Superior temporal gyrus (tissue), 1 donor: ENCODE results near the gene PPM1H.

Experiments used
- DNase-seq: peaks from one replicate; pipeline ENCODE4 v3.0.0-alpha.2; 2016; ENCODE audit errors: extremely low spot score

PPM1H gene

GRCh38 chr12:62800707-62801400 lies 134.1 kb downstream of the PPM1H start:
- no peak for DNase-seq

DNA sequence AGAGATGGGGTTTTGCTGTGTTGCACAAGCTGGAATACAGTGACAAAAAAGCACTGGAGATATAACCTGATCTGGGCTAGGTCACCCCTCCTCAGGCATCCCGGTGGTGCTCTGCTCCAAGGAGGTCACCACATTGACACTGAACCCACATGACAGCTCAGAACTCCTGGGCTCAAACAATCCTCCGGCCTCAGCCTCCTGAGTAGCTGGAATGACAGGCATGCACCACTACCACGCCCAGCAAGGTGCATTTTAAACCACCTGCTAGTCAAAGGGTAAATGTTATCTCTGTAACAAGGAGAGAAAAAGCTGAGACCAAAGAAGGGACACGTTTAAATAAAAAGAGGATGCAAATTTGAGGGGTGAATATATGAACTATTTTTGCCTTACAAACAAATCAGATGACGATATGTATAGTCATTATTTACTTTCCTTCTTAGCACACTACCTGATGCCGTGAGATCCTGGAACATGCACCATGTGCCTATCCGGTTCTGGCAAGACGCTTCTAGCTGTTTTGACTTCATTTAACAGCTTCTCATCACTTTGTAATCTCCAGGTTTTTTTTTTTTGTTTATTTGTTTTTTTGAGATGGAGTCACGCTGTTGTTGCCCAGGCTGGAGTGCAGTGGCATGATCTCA lies 135.1 kb downstream of the PPM1H start:
- no peak for DNase-seq

GRCh38 chr12:62799126-62799736 lies 135.7 kb downstream of the PPM1H start:
- DNase-seq, result peak; percentile 90

DNA sequence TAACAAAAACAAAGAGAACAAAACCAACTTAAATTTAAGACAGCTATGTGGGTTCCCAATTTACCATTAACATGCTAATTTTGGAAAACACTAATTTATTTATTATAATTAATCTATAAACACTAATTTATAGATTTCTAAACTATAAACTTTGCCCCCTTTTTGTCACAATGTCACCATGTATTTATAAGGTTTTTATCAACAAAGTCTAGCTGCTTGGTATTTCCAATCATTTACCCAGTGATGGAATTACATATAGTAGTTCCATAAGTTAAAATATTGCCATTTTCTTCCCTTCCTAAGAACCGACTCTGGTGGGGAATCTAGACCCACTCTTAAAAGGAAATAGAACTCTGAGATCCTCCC lies 140.7 kb downstream of the PPM1H start:
- DNase-seq, result no peak

- peak; percentile 98 for DNase-seq
Observed at GRCh38 chr12:62793256-62794217, 141.4 kb downstream of the PPM1H start.

DNA sequence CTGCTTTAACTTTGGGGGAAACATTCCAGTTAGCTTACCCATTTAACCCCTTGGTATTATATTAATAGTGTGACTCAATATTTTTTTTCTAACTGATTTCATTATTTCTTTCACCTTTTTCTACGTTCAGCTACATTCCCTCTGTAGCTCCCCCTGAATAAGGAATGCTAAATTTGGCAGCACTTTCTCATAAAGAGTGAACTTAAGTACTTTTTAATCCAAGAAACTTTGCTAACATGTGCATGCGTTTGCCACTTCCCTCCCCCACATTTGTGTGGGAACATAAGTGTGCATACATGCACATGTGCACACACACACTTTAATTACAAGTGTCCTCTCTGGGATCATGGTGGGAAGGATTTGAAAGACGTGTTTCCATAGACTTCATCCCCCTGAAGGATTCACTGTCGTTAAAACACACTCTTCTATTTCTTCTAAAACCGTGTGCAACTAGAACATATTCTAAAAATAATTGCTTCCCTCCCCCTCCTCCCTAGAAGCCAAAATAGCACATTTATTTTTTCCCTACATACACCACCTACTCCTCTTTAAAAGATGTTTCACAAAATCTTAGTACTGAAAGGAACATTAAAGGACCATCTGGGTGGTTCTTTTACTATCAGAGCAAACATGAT lies 142.6 kb downstream of the PPM1H start:
- peak; percentile 71 for DNase-seq

GRCh38 chr12:62789851-62790250 lies 145.1 kb downstream of the PPM1H start:
- DNase-seq, result no peak

DNA sequence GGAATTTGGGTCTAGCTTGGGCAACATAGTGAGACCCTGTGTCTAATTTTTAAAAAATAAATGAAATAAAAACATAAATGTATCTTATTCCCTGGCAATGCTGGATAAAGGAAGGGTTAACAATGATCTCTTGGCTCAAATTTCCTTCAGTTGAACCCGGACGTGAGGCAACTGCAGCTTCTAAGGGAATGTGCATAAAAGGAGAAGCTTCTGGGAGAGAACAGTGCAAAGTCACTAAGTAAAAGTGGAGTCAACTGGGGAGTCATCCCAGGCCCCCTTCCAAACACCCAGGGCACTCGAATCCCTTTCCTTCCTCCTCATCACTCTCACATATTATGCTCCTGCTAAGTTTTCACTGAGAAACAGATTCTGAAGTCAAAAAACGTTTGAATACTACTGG lies 147.3 kb downstream of the PPM1H start:
- DNase-seq, result no peak

- DNase-seq, result no peak
Observed at GRCh38 chr12:62787023-62787422, 147.9 kb downstream of the PPM1H start.

DNA sequence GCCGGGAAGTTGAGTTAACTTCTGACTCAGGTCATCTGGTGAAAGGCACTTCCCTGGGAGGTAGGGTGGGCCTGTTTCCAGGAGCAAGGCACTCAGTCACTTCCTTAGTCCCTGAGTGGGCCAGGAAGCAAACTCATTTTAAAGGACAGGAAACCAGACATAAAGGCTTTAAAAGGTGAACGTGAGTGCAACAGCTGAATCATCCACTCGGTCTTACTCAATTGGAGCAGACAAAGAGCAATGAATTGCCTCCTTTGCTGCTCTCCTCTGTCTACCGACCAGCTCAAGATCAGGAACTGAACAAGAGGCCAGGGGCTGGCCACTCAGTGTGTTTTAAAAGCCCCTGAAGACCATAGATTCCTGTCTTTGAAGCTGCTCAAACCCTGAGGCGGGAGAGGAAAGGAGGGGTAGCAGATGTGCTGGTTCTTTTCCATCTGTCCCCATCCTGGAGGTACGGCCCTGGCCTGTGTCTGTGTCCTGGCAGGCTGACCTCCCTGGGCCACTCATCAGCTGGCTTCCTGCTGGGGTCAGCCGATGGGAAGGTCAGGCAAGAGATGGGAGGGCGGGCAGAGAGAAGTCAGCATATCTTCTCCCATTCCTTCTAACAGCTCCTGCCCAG lies 148.9 kb downstream of the PPM1H start:
- no peak for DNase-seq

GRCh38 chr12:62784576-62784975 lies 150.4 kb downstream of the PPM1H start:
- DNase-seq, result no peak

DNA sequence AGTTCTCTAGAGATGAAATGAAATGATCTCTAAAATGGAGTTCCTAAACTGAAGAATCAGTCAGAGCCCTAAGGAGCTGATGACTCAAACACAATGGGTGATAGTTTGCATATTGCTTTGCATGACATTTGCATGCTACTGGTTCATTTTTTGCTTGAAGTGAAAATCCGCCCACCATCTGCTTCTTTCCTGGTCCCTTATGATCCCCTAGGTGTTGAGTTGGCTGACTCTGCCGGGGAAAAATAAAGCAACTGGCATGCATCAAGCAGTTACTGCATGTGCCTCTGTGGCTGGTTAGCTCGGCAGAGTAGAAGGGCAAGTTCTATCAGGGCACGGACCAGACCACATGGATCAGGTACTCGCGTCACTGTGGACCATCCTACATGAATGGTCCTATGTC lies 151.1 kb downstream of the PPM1H start:
- DNase-seq, result peak; percentile 52

DNA sequence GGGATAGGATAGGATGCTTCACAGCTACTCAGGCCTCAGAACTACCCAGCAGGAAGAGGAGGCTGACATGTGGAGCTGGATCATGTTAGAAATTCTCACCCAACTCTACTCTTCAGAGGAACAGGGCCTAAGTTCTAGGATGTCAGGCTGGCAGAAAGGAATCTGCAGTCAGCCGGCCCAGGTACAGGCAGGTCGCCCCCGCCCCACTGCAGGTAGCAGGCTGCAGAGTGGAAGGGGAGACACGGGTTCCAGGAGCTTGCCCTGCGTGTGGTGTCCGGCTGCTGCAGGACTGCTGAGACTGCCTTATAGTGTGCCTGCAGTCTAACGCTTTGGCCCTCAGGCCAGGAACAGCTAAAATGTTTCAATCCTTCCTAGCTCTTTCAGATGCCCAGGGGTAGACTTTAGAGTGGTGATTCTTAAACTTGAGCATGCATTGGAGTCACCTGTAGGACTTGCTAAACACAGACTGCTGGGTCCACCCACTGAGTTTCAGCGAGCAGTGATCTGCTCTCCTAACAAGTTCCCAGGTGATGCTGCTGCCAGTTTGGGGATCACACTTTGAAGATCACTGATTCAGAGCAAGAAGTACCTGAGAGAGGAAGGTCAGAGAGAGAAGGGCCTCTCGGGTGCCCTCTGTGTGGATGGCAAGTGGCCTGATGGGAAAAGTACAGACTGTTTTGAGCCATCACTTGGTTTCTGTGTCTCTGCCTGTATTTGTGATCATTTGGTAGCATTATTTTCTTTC lies 153.6 kb downstream of the PPM1H start:
- DNase-seq, result no peak

GRCh38 chr12:62779488-62779887 lies 155.5 kb downstream of the PPM1H start:
- no peak for DNase-seq

- no peak for DNase-seq
Observed at GRCh38 chr12:62778187-62778586, 156.8 kb downstream of the PPM1H start.

GRCh38 chr12:62776997-62777396 lies 158.0 kb downstream of the PPM1H start:
- DNase-seq, result no peak

- no peak for DNase-seq
Observed at GRCh38 chr12:62776575-62776974, 158.4 kb downstream of the PPM1H start.

GRCh38 chr12:62774794-62775193 lies 160.2 kb downstream of the PPM1H start:
- no peak for DNase-seq

- no peak for DNase-seq
Observed at GRCh38 chr12:62772416-62772955, 162.5 kb downstream of the PPM1H start.

DNA sequence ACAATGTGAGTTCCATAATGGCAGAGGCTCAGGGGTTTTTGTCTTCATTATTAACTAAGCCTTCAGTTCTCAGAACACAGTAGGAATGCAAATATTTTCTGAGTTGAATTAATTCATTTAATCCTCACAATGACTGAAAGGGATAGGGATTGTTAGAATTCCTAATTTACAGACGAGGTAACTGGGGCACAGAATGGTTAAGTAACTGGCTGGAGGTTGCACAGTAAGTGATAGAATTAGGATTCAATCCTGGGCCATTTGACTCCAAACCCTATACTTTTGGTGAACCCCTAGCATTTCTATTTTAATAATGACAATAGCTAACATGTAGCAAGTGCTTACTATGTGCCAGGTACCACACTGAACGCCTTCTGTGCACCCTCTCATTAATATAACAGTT lies 163.1 kb downstream of the PPM1H start:
- no peak for DNase-seq
